NCI-H748 treated with DMSO at 0.1 percent for 48 hours (cell line): ENCODE measurements around the gene RINL.

Experiments
- DNase-seq: peaks from one replicate; lab custom pipeline; 2025; lab: John Stamatoyannopoulos, UW

RINL gene

GRCh38 chr19:38877781-38878574 is at the start of gene RINL:
Gene RINL, minus strand, starts transcription at chr19:38878275. Its CDS starts 1,533 bp downstream, at chr19:38876742.
- DNase-seq, result peak; percentile 99

DNA sequence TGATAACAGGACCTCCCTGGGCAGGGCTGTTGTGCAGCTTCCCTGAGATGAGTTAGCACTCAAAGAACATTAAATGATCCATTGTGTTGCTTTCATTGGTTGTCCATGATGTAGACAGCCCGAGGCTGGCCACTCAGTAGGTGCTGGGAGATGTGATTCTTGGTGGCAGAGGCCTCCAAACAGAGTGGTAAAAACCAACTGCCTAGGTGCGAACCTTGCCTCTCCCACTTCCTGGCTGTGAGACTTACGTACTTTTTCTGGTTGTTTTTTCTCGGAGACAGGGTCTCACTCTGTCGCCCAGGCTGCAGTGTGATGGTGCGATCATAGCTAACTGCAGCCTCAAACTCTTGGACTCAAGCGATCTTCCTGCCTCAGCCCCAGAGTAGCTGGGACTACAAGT is 46.3 kb upstream of the RINL start:
- DNase-seq, result no peak

GRCh38 chr19:38922482-38922881 is 44.4 kb upstream of the RINL start:
- no peak for DNase-seq

- no peak for DNase-seq
These were observed 43.6 kb upstream of the RINL start for GRCh38 chr19:38921420-38922274.

DNA sequence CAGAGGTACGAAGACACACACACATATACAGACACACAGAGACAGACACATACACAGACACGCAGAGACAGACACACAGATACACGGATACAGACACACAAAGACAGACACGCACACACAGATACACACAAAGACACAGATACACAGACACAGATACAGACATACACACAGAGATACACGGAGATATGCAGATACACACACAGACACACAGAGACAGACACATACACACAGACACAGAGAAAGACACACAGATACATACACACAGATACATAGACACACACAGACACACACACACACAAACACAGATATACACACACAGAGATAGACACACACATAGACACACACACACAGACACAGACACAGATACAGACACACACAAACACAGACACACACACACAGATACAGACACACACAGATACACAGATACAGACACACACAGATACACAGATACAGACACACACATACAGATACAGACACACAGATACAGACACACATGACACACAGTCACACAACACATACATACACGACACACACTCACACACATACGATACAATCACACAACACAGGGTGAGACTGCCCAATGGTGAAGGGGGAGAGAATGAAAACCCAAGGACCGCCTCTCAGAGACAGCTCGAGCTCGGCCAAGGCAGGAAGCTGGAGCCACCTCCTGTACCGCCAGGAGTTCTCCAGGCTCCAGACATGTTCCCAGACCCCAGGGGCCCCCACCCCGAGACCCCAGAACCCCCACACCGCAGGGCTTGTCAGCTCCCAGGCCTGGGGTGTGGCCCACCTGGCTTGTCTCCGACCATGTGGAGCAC is 42.7 kb upstream of the RINL start:
- DNase-seq, result no peak

DNA sequence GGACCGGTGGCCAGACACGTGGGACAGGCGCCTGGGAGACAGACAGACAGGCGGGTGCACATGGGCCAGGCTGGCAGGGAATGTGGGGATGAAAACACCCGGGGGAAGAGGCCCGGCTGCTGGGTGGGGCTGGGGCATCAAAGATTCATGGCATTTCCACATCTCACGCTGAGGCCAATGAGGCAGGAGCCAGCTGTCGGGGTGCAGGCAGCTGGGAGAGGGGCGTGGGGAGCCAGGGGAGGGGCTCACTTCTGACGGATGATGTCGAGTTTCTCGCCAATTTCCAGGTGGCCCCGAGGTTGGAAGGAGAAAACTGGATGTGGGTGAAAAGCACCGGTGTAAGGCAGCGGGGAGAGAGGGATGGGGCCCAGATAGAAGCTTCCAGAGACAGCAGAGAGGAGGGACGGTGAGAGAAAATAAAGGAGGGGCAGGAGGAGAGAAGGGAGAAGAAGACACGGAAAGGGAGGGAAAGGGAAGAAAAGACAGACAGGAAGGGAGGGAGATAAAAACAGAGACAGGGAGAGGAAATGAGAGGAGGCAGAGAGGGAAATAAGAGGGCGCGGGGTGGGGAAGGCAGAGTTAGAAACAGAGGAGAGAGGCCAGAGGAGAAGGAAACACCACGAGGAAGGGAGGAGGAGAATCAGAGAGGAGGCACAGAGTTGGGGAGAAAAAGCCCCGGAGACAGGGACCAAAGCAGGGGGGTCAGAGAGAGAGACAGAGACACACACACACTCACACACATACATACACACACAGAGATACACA is 41.9 kb upstream of the RINL start:
- no peak for DNase-seq

GRCh38 chr19:38918526-38918925 is 40.5 kb upstream of the RINL start:
- DNase-seq, result no peak

- no peak for DNase-seq
These were observed 39.9 kb upstream of the RINL start for GRCh38 chr19:38917921-38918491.

- no peak for DNase-seq
These were observed 39.4 kb upstream of the RINL start for GRCh38 chr19:38917516-38917915.

- no peak for DNase-seq
These were observed 37.5 kb upstream of the RINL start for GRCh38 chr19:38915329-38916321.

DNA sequence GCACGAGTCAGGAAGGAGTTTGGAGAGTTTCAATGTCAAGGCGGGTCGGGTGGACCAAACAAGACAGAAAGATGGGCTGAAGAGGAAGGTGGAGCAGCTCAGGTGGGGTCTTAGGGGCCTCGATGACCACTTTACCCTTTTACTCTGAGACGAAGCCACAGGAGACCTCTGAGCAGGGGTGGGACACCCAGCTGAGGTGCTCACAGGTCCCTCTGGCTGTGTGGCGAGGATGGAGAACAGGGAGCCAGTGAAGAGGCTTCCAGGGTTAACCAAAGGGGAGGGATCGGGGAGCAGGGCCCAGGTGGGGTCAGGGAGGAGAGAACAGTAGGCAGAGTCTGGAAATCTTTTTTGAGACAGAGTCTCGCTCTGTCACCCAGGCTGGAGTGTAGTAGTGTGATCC is 35.9 kb upstream of the RINL start:
- no peak for DNase-seq

DNA sequence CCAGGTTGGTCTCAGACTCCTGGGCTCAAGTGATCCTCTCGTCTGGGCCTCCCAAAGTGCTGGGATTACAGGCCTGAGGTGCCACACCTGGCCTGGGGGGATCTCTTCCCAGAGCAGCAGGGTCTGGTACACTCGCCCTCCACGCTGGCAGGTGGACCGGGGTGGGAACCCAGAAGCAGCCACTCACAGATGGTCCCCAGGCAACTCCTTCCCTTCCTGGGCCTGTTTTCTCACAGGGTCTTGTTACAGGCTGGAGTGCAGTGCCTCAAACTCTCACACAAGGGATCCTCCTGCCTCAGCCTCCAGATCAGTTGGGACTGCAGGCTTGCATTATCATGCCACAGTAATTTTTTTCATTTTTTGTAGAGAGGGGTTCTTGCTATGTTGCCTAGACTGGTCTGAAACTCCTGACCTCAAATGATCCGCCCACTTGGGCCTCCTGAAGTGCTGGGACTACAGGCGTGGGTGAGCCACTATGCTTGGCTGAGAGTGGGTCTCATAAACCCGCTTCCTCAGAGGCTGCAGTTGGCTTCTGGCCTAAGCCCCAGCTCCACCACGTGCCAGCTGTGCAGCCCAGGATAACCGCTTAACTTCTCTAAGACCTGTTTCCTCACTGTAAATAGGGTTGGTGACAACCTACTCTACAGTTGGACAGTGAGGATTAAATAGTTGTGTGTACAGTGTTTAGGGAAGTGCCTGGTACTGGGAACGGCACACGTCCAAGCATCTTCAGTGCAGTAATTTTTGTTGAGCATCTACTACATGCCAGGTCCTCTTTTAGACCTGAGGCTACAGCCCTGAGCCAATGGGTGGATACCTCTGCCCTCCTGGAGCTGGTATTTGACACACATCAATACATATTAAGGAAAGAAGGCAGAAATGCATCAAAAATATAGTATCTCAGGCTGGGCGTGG is 34.8 kb upstream of the RINL start:
- no peak for DNase-seq

DNA sequence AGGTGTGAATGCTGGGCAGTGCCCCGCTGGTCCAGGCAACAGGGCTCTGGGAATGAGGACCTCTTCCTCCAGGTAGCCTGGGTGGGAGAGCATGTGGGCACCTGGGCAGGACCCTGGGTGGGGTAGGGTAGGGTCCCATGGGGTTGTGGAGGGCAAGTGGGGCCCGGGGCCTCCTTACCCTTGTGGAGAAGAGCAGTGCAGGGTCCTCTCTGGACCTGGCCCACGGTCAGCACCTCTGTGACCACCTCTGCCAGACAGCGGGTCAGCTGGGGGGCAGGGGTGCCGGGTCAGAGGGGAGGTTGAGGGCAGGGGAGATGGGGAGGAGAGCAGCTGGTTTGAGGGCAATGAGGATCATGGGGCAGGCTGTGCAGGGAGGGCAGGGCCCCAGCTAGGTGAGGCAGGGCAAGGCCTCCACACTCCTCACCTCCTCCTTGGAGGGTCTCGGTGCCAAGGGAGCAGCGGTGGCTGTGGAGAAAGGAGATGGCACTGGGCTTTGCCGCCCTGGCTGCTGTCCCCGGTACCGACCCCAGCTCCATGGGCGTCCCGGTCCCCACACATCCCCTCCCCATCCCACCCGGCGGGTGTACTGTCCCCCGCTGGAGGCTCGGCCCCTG is 33.4 kb upstream of the RINL start:
- no peak for DNase-seq

- no peak for DNase-seq
These were observed 32.4 kb upstream of the RINL start for GRCh38 chr19:38910488-38910887.

DNA sequence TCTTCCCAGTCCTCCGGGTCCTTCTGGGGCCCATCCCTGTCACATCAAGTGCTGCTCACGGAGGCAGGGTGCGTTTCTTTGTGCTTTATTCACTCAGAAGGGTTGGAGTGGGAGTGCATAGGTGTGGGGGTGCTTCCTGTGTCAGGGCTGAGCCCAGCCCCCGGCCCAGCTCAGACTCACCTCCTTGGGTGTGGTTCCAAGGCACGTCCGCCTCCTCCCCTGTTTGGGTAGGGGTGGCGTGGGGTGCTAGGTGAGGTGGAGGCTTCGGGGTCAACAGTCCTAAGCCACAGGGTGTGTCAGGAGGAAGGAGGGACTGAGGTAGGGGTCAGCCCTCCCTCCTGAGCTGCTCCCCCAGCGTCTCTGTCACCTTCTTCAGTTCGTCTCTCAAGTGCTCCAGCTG is 30.8 kb upstream of the RINL start:
- DNase-seq, result no peak

DNA sequence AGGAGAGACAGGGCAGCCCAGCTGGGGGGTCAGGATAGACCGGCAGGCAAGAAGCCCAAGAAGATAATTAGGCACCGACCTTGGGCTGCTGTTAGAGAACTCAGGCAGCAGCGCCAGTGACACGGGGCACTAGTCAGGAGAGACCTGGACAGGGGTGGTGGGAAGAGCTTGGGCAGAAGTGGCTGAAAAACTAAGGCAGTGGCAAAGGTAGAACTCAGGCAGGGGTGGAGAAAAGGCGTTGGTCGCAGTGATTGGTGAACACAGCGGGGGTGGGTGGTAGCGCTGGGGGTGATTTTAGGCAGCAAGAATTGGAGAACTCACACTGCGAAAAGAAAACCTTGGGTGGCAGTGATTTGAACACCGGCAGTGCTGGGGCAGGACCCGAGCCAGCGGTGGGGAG is 29.6 kb upstream of the RINL start:
- DNase-seq, result no peak

GRCh38 chr19:38907227-38907626 is 29.2 kb upstream of the RINL start:
- DNase-seq, result no peak

DNA sequence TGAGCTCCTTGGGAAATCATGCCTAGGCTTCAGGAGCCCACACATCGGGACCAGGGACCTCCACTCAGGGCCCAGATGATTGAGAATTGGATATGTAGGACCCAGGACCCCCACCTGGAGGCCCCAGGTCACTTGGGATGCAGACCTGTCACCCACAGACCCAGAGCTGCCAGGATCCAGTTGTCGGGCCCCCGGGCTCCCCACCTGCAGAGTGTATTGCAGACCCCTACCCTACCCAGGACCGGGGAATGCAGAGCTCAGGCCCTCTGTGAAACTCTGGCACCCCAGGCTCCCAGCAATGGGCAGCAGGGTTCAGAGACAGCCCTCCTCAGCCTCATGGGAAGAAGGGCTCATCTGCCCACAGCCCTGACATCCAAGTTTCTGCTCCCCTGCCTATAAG is 27.5 kb upstream of the RINL start:
- no peak for DNase-seq
